HCT116 (cell line): ENCODE data around the gene TESPA1. TPM values are rescaled to one million over a fixed set of nuclear protein-coding genes. Genes with fewer than 3 reads are reported as not detected.

ENCODE experiments used
- ATAC-seq: fragments of 200-7000 bp; cut with Tn5 transposase; 2 replicates; pipeline ENCODE4 v1.9.1; 2020; ENCODE audit warnings: mild to moderate bottlenecking, moderate library complexity
- BruUV-seq: library from RNA; stranded (reverse); fragments of 400-500 nt; replicated peaks from 2 replicates; lab custom pipeline; 2021; lab: Mats Ljungman, UMichigan
- CTCF ChIA-PET: fragments of 300-600 bp; sonication (Branson Sonifier 250); formaldehyde crosslinking; loops from one replicate; lab custom pipeline; 2021; ENCODE audit warnings: antibody characterized with exemption; lab: Charles Lee
- POLR2A ChIA-PET: fragments of 300-600, 350-600 bp; sonication (Branson Sonifier 250); formaldehyde crosslinking; loops from one replicate; lab custom pipeline; 2021; ENCODE audit warnings: antibody characterized with exemption; lab: Charles Lee
- RAD21 ChIA-PET, 2 experiments: fragments of 300-600 bp; sonication (Branson Sonifier 250); formaldehyde crosslinking; loops; one replicate each; lab custom pipeline; 2023; ENCODE audit warnings: low total read pairs in 2 of 2; ENCODE audit not compliant: uncharacterized antibody in 2 of 2, unreplicated experiment in 2 of 2, low non-redundant PET in 1 of 2; lab: Charles Lee
- DNase-seq: peaks from one replicate; pipeline ENCODE4 v3.0.0-alpha.2; 2010; ENCODE audit warnings: low read depth, low spot score
- H2AFZ ChIP-seq: fragments of 200-600 bp; shearing (Covaris generic), sonication (generic); 2 replicates; pipeline ENCODE4 v1.6.1; 2017; ENCODE audit warnings: low read depth, mixed run types, mixed read lengths, antibody characterized with exemption, low read length; ENCODE audit not compliant: poor library complexity, severe bottlenecking
- H3K27ac ChIP-seq: 2 replicates; pipeline ENCODE4 v1.5.1; 2012; ENCODE audit warnings: low read depth, low read length
- H3K27me3 ChIP-seq: fragments of 200-600 bp; sonication (generic); 2 replicates; pipeline ENCODE4 v1.6.1; 2016; ENCODE audit warnings: mixed run types, low read length, mixed read lengths; ENCODE audit not compliant: insufficient read depth
- H3K36me3 ChIP-seq, 2 experiments: fragments of 200-500 bp in 1 of 2; fragments of 200-600 bp in 1 of 2; sonication (Bioruptor generic) in 1 of 2; sonication (generic) in 1 of 2; 2 replicates each; pipeline versions ENCODE4 v1.5.1 to v1.6.1; 2014 to 2016; ENCODE audit warnings: low read length in 2 of 2, inconsistent platforms in 1 of 2, mixed read lengths in 1 of 2, mixed run types in 1 of 2; ENCODE audit not compliant: insufficient read depth in 2 of 2, control insufficient read depth in 1 of 2
- H3K4me1 ChIP-seq, 2 experiments: fragments of 200-600 bp in 1 of 2; sonication (generic) in 1 of 2; 2 replicates each; pipeline versions ENCODE4 v1.5.1 to v1.6.1; 2012 to 2017; ENCODE audit warnings: low read length in 2 of 2, inconsistent platforms in 1 of 2, mild to moderate bottlenecking in 1 of 2, mixed read lengths in 1 of 2, mixed run types in 1 of 2, moderate library complexity in 1 of 2; ENCODE audit not compliant: insufficient read depth in 2 of 2, control insufficient read depth in 1 of 2
- H3K4me2 ChIP-seq: fragments of 200-600 bp; sonication (generic); 2 replicates; pipeline ENCODE4 v1.6.1; 2017; ENCODE audit warnings: mixed run types, low read length, mixed read lengths
- H3K4me3 ChIP-seq, 2 experiments: fragments of 200-600 bp in 1 of 2; sonication (generic) in 1 of 2; replicated peaks in 1 of 2; 2 replicates each; pipeline ENCODE4 v1.5.1; 2011 to 2016; ENCODE audit warnings: low read length in 2 of 2, control low read depth in 1 of 2, low read depth in 1 of 2, mild to moderate bottlenecking in 1 of 2, mixed read lengths in 1 of 2, mixed run types in 1 of 2
- H3K79me2 ChIP-seq: fragments of 200-600 bp; sonication (generic); 2 replicates; pipeline ENCODE4 v1.6.1; 2017; ENCODE audit warnings: mild to moderate bottlenecking, mixed run types, low read length, moderate library complexity, mixed read lengths; ENCODE audit not compliant: insufficient read depth
- H3K9ac ChIP-seq: fragments of 200-600 bp; sonication (generic); 2 replicates; pipeline ENCODE4 v1.6.1; 2016; ENCODE audit warnings: low read length, mixed read lengths
- H3K9me2 ChIP-seq: fragments of 200-600 bp; sonication (generic), shearing (Covaris generic); 2 replicates; pipeline ENCODE4 v1.6.1; 2017; ENCODE audit warnings: mixed run types, mild to moderate bottlenecking, moderate library complexity; ENCODE audit not compliant: insufficient read depth
- H3K9me3 ChIP-seq, 2 experiments: fragments of 200-500 bp in 1 of 2; fragments of 200-600 bp in 1 of 2; sonication (Bioruptor generic) in 1 of 2; sonication (generic) in 1 of 2; 2 replicates each; pipeline ENCODE4 v1.6.1; 2014 to 2017; ENCODE audit warnings: low read length in 2 of 2, mixed read lengths in 2 of 2, inconsistent platforms in 1 of 2, low read depth in 1 of 2, mild to moderate bottlenecking in 1 of 2, mixed run types in 1 of 2, moderate library complexity in 1 of 2; ENCODE audit not compliant: control insufficient read depth in 1 of 2, insufficient read depth in 1 of 2
- H4K20me1 ChIP-seq: fragments of 200-600 bp; sonication (generic), shearing (Covaris generic); 2 replicates; pipeline ENCODE4 v1.6.1; 2017; ENCODE audit warnings: mixed run types, mild to moderate bottlenecking, moderate library complexity; ENCODE audit not compliant: insufficient read depth
- CBX3 ChIP-seq: IDR thresholded peaks from 2 replicates; pipeline ENCODE4 v1.6.1; 2012; ENCODE audit warnings: low read depth
- CEBPB ChIP-seq: IDR thresholded peaks from 2 replicates; pipeline ENCODE4 v1.6.1; 2012; ENCODE audit warnings: low read depth
- CTCF ChIP-seq, 3 experiments: fragments of 200-600 bp in 1 of 3; sonication (generic) in 1 of 3; IDR thresholded peaks in 2 of 3; conservative IDR thresholded peaks in 1 of 3; 2 replicates each; pipeline ENCODE4 v1.5.1; 2012 to 2017; ENCODE audit warnings: low read depth in 2 of 3, low read length in 2 of 3, antibody characterized with exemption in 1 of 3, borderline replicate concordance in 1 of 3, control low read depth in 1 of 3, mild to moderate bottlenecking in 1 of 3, mixed read lengths in 1 of 3, mixed run types in 1 of 3, moderate library complexity in 1 of 3; ENCODE audit not compliant: insufficient read depth in 1 of 3
- ELF1 ChIP-seq: IDR thresholded peaks from 2 replicates; pipeline ENCODE4 v1.6.1; 2012; ENCODE audit warnings: low read depth, borderline replicate concordance
- JUND ChIP-seq: IDR thresholded peaks from 2 replicates; pipeline ENCODE4 v1.6.1; 2012
- RAD21 ChIP-seq: IDR thresholded peaks from 2 replicates; pipeline ENCODE4 v1.6.1; 2012; ENCODE audit warnings: low read depth, mild to moderate bottlenecking
- SIN3A ChIP-seq: IDR thresholded peaks from 2 replicates; pipeline ENCODE4 v1.6.1; 2012; ENCODE audit warnings: low read depth
- SP1 ChIP-seq: IDR thresholded peaks from 2 replicates; pipeline ENCODE4 v1.6.1; 2012; ENCODE audit warnings: low read depth
- ZNF274 ChIP-seq: fragments of 200-500 bp; sonication (Bioruptor generic); IDR thresholded peaks from 2 replicates; pipeline ENCODE4 v1.6.1; 2014; ENCODE audit warnings: mild to moderate bottlenecking, low read depth, low read length, inconsistent platforms
- intact Hi-C: fragments of 100-400 bp; cut with micrococcal nuclease; formaldehyde crosslinking; loops from 2 replicates; pipeline ENCODE4 v1.10.0; 2022
- total RNA-seq: library from RNA; stranded (reverse); gene quantifications from one replicate; pipeline ENCODE4 v1.2.1, GENCODE V29; 2021; ENCODE audit not compliant: unreplicated experiment
- TF ChIP-seq, protein P1 (sequence below): IDR thresholded peaks from 2 replicates; pipeline ENCODE4 v1.6.1; 2012

The TESPA1 gene
- total RNA-seq, 1 experiment from 2014 or later = 0.27 TPM

DNA sequence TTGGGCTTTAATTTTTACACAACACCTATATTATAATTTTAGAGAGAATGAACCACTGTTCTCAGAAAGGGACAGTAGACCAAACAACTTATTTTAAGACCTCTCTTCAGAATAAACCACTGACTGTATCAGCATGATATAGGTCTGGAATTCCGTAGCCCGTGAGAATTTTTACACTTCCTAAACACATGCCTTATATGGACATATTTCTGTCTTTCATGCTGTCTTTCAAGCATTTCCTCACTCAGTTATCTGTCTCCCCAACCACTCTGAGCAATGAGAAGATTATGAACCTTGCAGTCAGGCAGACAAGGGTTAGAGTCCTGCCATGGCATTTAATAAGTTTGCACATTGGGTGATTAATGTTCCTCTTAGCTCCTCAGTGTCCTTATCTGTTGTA lies 17.8 kb upstream of the TESPA1 start (continued):
- TF ChIP-seq CTCF (IDR thresholded peaks at IDR 0.05 in 2 of 3, conservative IDR thresholded peaks at IDR 0.05 in 1 of 3; ENCODE audit: borderline replicate concordance in 1 of 3, insufficient read depth in 1 of 3, low read depth in 2 of 3, low read length in 2 of 3) (no peak), CBX3 (no peak), JUND (no peak), SIN3A (no peak), ELF1 (no peak)
- TF ChIP-seq, protein P1, sequence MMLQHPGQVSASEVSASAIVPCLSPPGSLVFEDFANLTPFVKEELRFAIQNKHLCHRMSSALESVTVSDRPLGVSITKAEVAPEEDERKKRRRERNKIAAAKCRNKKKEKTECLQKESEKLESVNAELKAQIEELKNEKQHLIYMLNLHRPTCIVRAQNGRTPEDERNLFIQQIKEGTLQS = no peak

GRCh38 chr12:55001198-55001868 lies 16.8 kb upstream of the TESPA1 start:
- Histone ChIP-seq H3K79me2 (no peaks in the 10 kb centered on the region), H3K9me3 (no peaks in the 10 kb centered on the region), H3K9ac (no peak overlapping the region), H2AFZ (no peak overlapping the region), H3K4me2 (no peak overlapping the region), H3K4me3 (no peak overlapping the region), H3K36me3 (no peaks in the 10 kb centered on the region), H4K20me1 (no peaks in the 10 kb centered on the region), H3K4me1 (no peaks in the 10 kb centered on the region), H3K27me3 (peaks cover 87% of the 10 kb centered on the region), H3K27ac (no peak overlapping the region), H3K9me2 (no peaks in the 10 kb centered on the region)
- ATAC-seq (no peak), DNase-seq (no peak)
- POLR2A ChIA-PET = no interaction called here
- TF ChIP-seq ZNF274 (no peak), CTCF (IDR thresholded peaks at IDR 0.05 in 2 of 3, conservative IDR thresholded peaks at IDR 0.05 in 1 of 3; ENCODE audit: borderline replicate concordance in 1 of 3, insufficient read depth in 1 of 3, low read depth in 2 of 3, low read length in 2 of 3) (no peak), SP1 (no peak), RAD21 (no peak), CEBPB (no peak), CBX3 (no peak)
- intact Hi-C loops = no loop called here
- BruUV-seq = no TSS peak
- RAD21 ChIA-PET = no interaction called here
- CTCF ChIA-PET = interaction anchor here (3.6 kb wide), 1 partner anchor 8 kb away, joined by 13 read pairs; no protein-coding TSS in a partner anchor
